Measurements from ENCODE around the gene SLC7A1.

- TF ChIP-seq CTCF (IDR thresholded peaks at IDR 0.05 in 8 of 11, conservative IDR thresholded peaks at IDR 0.05 in 3 of 11) = no peak
- TF ChIP-seq POLR2A (IDR thresholded peaks at IDR 0.05) = no peak
- no peak for TF ChIP-seq POLR2AphosphoS5 (IDR thresholded peaks at IDR 0.05)
These were observed 45.0 kb downstream of the SLC7A1 start for GRCh38 chr13:29550430-29550988.

Measured in spleen (tissue), 7 donors.